Measurements from ENCODE around the gene SEC14L1. TPM values are rescaled to one million over a fixed set of nuclear protein-coding genes. Genes with fewer than 3 reads are reported as not detected.

The SEC14L1 gene
- total and polyA plus RNA-seq, 2 of the 8 experiments (the other 6 are each of a cell fraction or from before 2014, with no cell fraction given), result 27.2 to 74.4 TPM

DNA sequence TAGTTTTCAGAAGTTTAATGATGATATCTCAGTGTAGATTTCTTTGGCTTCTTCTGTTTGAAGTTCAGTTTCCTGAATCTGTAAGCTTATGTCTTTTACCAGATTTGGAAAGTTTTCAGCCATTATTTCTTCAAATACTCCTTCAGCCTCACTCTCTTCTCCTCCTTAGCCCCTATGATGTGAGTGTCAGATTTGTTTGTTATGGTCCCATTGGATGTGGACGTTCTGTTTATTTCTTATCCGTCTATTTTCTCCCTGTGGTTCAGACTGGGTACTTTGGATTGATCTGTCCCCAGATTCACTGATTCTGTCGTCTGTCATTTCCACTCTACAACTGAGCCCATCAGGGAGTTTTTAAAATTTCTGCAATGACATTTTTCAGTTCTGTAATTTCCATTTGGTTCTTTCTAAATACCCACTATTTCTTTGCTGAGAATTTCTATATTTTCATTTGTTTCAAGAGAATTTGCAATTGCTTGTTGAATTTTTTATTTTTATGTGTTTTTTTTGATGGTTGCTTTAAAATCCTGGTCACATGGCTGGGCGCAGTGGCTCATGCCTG lies 110.9 kb downstream of the SEC14L1 start:
- H3K4ac ChIP-seq (replicated peaks; ENCODE audit: insufficient read length, low read depth, low read length), result no peak overlapping the region
- H2AFZ ChIP-seq (ENCODE audit: low read length), result no peak overlapping the region
- H2AK5ac ChIP-seq (ENCODE audit: low read depth, low read length), result no peak overlapping the region
- H3K4me2 ChIP-seq (ENCODE audit: insufficient read depth in 1 of 2, low read depth in 2 of 2, low read length in 2 of 2), result no peak overlapping the region
- no peak overlapping the region for H4K8ac ChIP-seq (ENCODE audit: extremely low read depth, insufficient read depth, low read length)
- no peak overlapping the region for H2BK5ac ChIP-seq (ENCODE audit: low read depth, low read length)
- no peak overlapping the region for H2BK15ac ChIP-seq (ENCODE audit: low read length)
- H4K91ac ChIP-seq (replicated peaks; ENCODE audit: insufficient read length, low read length), result no peak overlapping the region
- H3K79me2 ChIP-seq (ENCODE audit: control insufficient read depth in 1 of 2, insufficient read depth in 2 of 2, low read length in 2 of 2), result no peaks in the 10 kb centered on the region
- no peak overlapping the region for H3K9ac ChIP-seq (replicated peaks in 1 of 4; ENCODE audit: extremely low read depth in 1 of 4, low read depth in 3 of 4, low read length in 3 of 4)
- H3K36me3 ChIP-seq (ENCODE audit: control insufficient read depth in 2 of 4, insufficient read depth in 4 of 4, low read length in 3 of 4), result no peaks in the 10 kb centered on the region
- FAIRE-seq, result no peak
- H4K20me1 ChIP-seq (replicated peaks in 1 of 2; ENCODE audit: control insufficient read depth in 1 of 2, insufficient read depth in 2 of 2, low read length in 2 of 2), result no peaks in the 10 kb centered on the region
- TF ChIP-seq CTBP2 (IDR thresholded peaks at IDR 0.05; ENCODE audit: borderline replicate concordance, insufficient read depth, insufficient read length, low read length) (no peak), CHD2 (IDR thresholded peaks at IDR 0.05; ENCODE audit: low read length) (no peak), RFX5 (IDR thresholded peaks at IDR 0.05; ENCODE audit: borderline replicate concordance, low read depth, low read length) (no peak), CREB1 (IDR thresholded peaks at IDR 0.05) (no peak), ZNF274 (IDR thresholded peaks at IDR 0.05; ENCODE audit: borderline replicate concordance, extremely low read depth, low read length) (no peak), SUZ12 (IDR thresholded peaks at IDR 0.05; ENCODE audit: low read length) (no peak), CEBPB (IDR thresholded peaks at IDR 0.05; ENCODE audit: low read depth, low read length) (no peak), CHD1 (IDR thresholded peaks at IDR 0.05; ENCODE audit: low read depth, low read length) (no peak)
- TF ChIP-seq, protein P1, sequence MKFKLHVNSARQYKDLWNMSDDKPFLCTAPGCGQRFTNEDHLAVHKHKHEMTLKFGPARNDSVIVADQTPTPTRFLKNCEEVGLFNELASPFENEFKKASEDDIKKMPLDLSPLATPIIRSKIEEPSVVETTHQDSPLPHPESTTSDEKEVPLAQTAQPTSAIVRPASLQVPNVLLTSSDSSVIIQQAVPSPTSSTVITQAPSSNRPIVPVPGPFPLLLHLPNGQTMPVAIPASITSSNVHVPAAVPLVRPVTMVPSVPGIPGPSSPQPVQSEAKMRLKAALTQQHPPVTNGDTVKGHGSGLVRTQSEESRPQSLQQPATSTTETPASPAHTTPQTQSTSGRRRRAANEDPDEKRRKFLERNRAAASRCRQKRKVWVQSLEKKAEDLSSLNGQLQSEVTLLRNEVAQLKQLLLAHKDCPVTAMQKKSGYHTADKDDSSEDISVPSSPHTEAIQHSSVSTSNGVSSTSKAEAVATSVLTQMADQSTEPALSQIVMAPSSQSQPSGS (IDR thresholded peaks at IDR 0.05; ENCODE audit: low read length), result no peak
- TF ChIP-seq, protein P2, sequence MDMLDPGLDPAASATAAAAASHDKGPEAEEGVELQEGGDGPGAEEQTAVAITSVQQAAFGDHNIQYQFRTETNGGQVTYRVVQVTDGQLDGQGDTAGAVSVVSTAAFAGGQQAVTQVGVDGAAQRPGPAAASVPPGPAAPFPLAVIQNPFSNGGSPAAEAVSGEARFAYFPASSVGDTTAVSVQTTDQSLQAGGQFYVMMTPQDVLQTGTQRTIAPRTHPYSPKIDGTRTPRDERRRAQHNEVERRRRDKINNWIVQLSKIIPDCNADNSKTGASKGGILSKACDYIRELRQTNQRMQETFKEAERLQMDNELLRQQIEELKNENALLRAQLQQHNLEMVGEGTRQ (IDR thresholded peaks at IDR 0.05; ENCODE audit: low read length), result no peak
- H3K18ac ChIP-seq (ENCODE audit: extremely low read depth, low read length), result no peak overlapping the region
- no peak overlapping the region for H2BK20ac ChIP-seq (ENCODE audit: low read length)
- no peak overlapping the region for H3K23ac ChIP-seq (ENCODE audit: insufficient read length)
- H3K4me1 ChIP-seq (replicated peaks in 1 of 4; ENCODE audit: control insufficient read depth in 3 of 4, insufficient read depth in 4 of 4, low read length in 3 of 4), result peaks cover 4 to 10% (median 5%) of the 10 kb centered on the region in 4 experiments; a peak in 6 of 7 replicates
- no peaks in the 10 kb centered on the region; the same call in 1 of the 2 replicates for H3K23me2 ChIP-seq (ENCODE audit: low read depth, low read length)
- no peak overlapping the region for H2BK12ac ChIP-seq (ENCODE audit: low read depth, low read length)
- no peak for DNase-seq (ENCODE audit: low read depth in 1 of 2, low spot score in 2 of 2)
- H3K79me1 ChIP-seq (ENCODE audit: low read depth, low read length), result no peaks in the 10 kb centered on the region
- H3K27me3 ChIP-seq (replicated peaks in 1 of 4; ENCODE audit: control insufficient read depth in 3 of 4, extremely low read depth in 1 of 4, insufficient read depth in 3 of 4, low read length in 3 of 4), result peaks cover 0 to 9% (median 2%) of the 10 kb centered on the region in 4 experiments; a peak in 4 of 7 replicates
- no peak overlapping the region for H3K4me3 ChIP-seq (ENCODE audit: extremely low read depth in 1 of 4, insufficient read depth in 2 of 4, low read depth in 3 of 4, low read length in 4 of 4)
- WGBS, 2 experiments (ENCODE audit: extremely low coverage in 1 of 2, insufficient coverage in 1 of 2, insufficient read length in 1 of 2, insufficient replicate concordance in 2 of 2, low coverage in 1 of 2, low lambda C conversion rate in 2 of 2, missing lambda C conversion rate in 1 of 2), result 90% methylated on average over 4 of the region's 4 CpGs; no CpG with 5 or more reads in 1 of the 2 experiments
- H3K56ac ChIP-seq (replicated peaks; ENCODE audit: insufficient read length, low read depth, low read length), result no peak overlapping the region
- H3K9me3 ChIP-seq (ENCODE audit: insufficient read depth in 2 of 2, low read depth in 1 of 2, low read length in 1 of 2), result no peaks in the 10 kb centered on the region
- H3K27ac ChIP-seq (ENCODE audit: low read depth, low read length), result no peak overlapping the region
- H3K14ac ChIP-seq (ENCODE audit: insufficient read length), result no peak overlapping the region
- H4K5ac ChIP-seq (ENCODE audit: insufficient read length, low read depth, low read length), result no peak overlapping the region
- POLR2A ChIA-PET (ENCODE audit: partially characterized antibody), result no interaction called here
- CTCF ChIA-PET (ENCODE audit: partially characterized antibody), result interaction anchor here (0.7 kb wide), 1 partner anchor 15 kb away, joined by 3 read pairs; no protein-coding TSS in a partner anchor
- H2BK120ac ChIP-seq (replicated peaks; ENCODE audit: low read depth, low read length), result no peak overlapping the region
